Lung (tissue), 12 donors: ENCODE data around the gene F12. TPM values are rescaled to one million over a fixed set of nuclear protein-coding genes. Genes with fewer than 3 reads are reported as not detected.

ENCODE experiments used
- ATAC-seq: fragments of 200-7000 bp; cut with Tn5 transposase; one replicate; pipeline ENCODE4 v1.9.1; 2020; ENCODE audit warnings: moderate number of reproducible peaks; ENCODE audit not compliant: insufficient read depth, low FRiP score
- DNase-seq, 3 donors: peaks; one replicate each; pipeline ENCODE4 v3.0.0-alpha.2; 2013 to 2017
- H3K27ac ChIP-seq, 2 donors: one replicate each; pipeline ENCODE4 v1.5.1; 2013; ENCODE audit warnings: mild to moderate bottlenecking in 2 of 2, moderate library complexity in 2 of 2, control low read depth in 1 of 2, inconsistent platforms in 1 of 2, low read depth in 1 of 2, low read length in 1 of 2
- H3K27me3 ChIP-seq, 3 donors: one replicate each; pipeline ENCODE4 v1.5.1; 2013; ENCODE audit warnings: low read length in 2 of 3; ENCODE audit not compliant: control insufficient read depth in 3 of 3, insufficient read depth in 3 of 3
- H3K36me3 ChIP-seq, 4 donors: one replicate each; pipeline ENCODE4 v1.5.1; 2013; ENCODE audit warnings: low read length in 4 of 4, mild to moderate bottlenecking in 1 of 4, moderate library complexity in 1 of 4; ENCODE audit not compliant: control insufficient read depth in 4 of 4, insufficient read depth in 4 of 4
- H3K4me1 ChIP-seq, 5 donors: one replicate each; pipeline ENCODE4 v1.5.1; 2013; ENCODE audit warnings: low read length in 5 of 5, mild to moderate bottlenecking in 2 of 5, moderate library complexity in 1 of 5; ENCODE audit not compliant: control insufficient read depth in 5 of 5, insufficient read depth in 5 of 5
- H3K4me3 ChIP-seq: one replicate; pipeline ENCODE4 v1.5.1; 2013; ENCODE audit warnings: mild to moderate bottlenecking, control low read depth, moderate library complexity
- H3K9ac ChIP-seq, 2 donors: one replicate each; pipeline ENCODE4 v1.5.1; 2013; ENCODE audit warnings: low read length in 2 of 2, control low read depth in 1 of 2; ENCODE audit not compliant: insufficient read depth in 1 of 2
- H3K9me3 ChIP-seq, 4 donors: one replicate each; pipeline ENCODE4 v1.5.1; 2013; ENCODE audit warnings: low read length in 3 of 4, mild to moderate bottlenecking in 1 of 4, moderate library complexity in 1 of 4; ENCODE audit not compliant: control insufficient read depth in 4 of 4, insufficient read depth in 3 of 4
- WGBS, 2 donors: extraction: QIAGEN DNeasy Blood & Tissue Kit; methylation state at CpG; one replicate each; pipeline ENCODE4 v1.1.7; 2013; 5-methylcytosine and 5-hydroxymethylcytosine counted together
- polyA plus RNA-seq, 2 donors: library from polyadenylated mRNA; stranded (reverse); fragments of 200-250 nt; gene quantifications; one replicate each; pipeline ENCODE4 v1.2.1, GENCODE V29; 2013
- total RNA-seq, 2 donors: library from RNA; depleted of rRNA in 1 of 2; stranded (reverse); fragments of >200 nt in 1 of 2; gene quantifications; one replicate each; pipeline ENCODE4 v1.2.1, GENCODE V29; 2014 to 2021
- TF ChIP-seq, protein P1 (sequence below): IDR thresholded peaks from 2 replicates; pipeline ENCODE4 v1.5.1; 2012; ENCODE audit warnings: mild to moderate bottlenecking; ENCODE audit errors: control extremely low read depth, extremely low read depth
- donor health status: control.
- donor health status: control.
- donor health status: Bipolar disorder and iron deficiency.
- donor health status: healthy.
- donor health status: DM: yes; HTN: yes; CAD: no.

Gene F12
- total and polyA plus RNA-seq, 4 donors, result 1.3 to 1.7 (median 1.4) TPM; not detected in 1

DNA sequence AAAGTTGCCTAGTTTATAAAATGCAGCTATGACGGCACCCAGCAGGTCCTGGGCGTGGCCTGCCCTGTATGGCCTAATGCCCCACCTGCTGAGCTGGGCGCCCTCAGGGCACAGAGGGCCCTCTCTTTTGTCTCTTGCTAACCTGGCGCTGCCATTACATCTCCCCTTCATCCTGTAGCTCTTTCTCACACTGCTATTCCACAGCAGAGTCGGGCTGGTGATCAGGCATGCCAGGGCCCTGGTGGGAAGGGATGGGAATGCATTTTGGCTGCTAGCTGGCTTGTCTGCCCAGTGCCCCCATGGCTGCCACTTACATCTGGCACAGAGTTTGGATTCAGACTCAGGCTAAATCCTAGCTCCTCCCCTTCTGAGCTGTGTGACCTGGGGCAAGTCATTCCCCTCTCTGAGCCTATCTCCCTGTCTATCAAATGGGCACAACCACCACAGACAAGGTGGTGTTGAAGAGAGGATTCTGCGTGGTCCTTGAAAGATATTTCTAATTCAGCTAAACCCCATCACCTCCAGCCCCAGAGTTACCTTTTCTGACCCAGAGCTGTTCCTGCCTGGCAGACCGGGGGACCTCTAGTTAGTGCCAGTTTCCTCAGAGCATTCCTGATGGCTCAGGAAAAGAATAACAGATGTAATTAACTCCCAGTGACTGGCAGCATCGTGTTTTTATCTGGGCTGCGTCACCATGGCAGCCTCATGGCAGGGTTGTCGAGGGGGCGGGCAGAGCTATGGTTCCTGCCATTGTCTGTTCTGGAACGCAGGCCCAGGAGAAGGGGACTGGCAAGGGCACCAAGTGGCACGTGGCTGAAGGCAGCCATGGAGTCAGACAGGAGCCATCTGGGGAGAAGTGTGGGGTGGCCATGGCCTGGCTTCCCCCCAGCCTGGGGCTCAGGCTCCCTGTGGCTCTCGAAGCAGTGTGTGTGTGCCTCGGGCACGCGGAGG lies 43.6 kb upstream of the F12 start:
- 80 to 85% methylated on average over 17 of the region's 17 CpGs for WGBS, 2 donors
- H3K27me3 ChIP-seq, result peaks cover 0 to 4% (median 0%) of the 10 kb centered on the region in 3 donors

DNA sequence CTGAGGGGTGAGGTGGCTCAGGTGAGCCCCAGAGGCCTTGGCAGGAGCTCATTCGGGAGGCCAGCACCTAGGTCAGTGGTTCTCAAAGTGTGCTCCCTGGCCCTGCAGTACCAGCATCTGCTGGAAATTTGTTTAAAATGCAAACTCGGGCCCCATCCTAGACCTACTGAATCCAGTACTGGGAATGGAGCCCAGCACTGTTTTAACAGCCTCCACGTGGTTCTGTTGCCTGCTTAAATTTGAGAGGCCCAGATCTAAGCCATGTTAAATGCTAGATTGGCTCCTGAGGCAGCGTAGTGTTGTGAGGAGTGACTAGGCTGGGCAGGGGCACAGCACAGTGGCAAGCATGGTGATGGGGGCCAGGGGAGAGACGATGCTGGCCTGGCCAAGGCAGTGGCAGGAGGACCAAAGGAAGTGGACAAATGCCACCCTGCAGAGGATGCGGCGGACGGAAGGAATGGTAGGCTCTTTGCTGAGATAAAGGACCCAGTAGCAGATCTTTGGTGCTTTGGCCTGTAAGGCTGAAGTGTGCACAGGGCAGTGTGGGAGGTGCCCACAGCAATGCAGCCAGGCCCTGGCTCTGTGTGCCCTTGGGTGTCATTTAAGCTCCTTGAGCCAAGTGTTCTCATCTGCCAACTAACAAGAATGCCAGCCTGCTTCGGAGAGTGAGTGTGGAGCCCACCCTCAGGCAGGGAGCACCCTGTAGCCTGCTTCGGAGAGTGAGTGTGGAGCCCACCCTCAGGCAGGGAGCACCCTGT lies 41.5 kb upstream of the F12 start:
- no peak for DNase-seq
- H3K27me3 ChIP-seq, result peaks cover 0 to 4% (median 4%) of the 10 kb centered on the region in 3 donors

More for the DNA sequence above, 43.6 kb upstream of the F12 start:
- no peak overlapping the region for H3K4me3 ChIP-seq
- H3K9me3 ChIP-seq, result no peaks in the 10 kb centered on the region
- DNase-seq (no peak), ATAC-seq (no peak)
- no peak overlapping the region for H3K27ac ChIP-seq
- peaks cover 0 to 29% (median 7%) of the 10 kb centered on the region in 5 donors for H3K4me1 ChIP-seq
- no peak overlapping the region for H3K9ac ChIP-seq
- peaks cover 0 to 8% (median 3%) of the 10 kb centered on the region in 4 donors for H3K36me3 ChIP-seq
- TF ChIP-seq, protein P1, sequence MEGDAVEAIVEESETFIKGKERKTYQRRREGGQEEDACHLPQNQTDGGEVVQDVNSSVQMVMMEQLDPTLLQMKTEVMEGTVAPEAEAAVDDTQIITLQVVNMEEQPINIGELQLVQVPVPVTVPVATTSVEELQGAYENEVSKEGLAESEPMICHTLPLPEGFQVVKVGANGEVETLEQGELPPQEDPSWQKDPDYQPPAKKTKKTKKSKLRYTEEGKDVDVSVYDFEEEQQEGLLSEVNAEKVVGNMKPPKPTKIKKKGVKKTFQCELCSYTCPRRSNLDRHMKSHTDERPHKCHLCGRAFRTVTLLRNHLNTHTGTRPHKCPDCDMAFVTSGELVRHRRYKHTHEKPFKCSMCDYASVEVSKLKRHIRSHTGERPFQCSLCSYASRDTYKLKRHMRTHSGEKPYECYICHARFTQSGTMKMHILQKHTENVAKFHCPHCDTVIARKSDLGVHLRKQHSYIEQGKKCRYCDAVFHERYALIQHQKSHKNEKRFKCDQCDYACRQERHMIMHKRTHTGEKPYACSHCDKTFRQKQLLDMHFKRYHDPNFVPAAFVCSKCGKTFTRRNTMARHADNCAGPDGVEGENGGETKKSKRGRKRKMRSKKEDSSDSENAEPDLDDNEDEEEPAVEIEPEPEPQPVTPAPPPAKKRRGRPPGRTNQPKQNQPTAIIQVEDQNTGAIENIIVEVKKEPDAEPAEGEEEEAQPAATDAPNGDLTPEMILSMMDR, result no peak

DNA sequence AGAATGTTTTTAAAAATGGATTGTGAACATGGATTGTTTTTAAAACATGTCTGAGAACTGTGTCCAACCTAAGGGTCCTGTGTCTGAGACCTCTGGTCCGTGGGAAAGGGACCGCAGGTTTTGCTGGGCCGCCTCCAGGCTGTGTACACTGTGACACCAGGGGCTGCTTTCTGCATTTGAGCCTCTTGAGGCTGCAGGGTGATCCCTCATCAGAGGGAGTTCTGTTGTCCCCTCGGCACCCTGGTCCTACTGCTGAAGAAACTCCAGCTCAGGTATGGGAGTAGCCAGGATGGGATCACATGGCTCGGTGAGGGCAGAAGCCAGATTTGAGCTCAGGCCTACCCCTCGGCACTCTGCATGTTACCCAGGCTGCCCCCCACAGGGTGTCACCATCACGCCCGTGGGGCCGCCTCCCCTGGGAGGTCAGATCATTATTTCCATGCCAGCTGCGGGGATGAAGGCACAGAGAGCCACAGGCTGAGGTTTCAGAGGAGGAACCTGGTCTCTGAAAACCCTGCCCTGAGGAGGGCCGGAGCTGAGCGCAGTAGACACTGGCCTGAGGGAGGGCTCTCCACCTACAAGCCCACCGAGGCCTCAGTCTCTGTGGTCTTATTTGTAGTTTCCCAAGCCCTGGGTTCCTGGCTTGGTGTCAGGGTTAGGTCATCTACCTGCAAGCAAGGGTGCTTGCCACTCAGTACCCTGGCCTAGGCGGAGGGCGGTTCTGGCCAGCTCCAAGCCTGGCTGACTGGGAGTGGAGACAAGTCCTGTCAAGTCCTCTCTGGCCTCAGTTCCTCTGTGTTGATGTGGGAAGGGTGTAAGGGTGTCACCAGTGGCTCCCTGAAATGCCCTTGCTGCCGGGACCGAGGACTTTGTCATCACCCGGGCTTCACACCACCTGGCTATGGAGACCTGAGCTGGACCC lies 40.0 kb upstream of the F12 start:
- WGBS, 2 donors, result 86 to 94% methylated on average over 18 of the region's 18 CpGs

More for the DNA sequence above, 41.5 kb upstream of the F12 start:
- Histone ChIP-seq H3K27ac (no peak overlapping the region), H3K9ac (no peak overlapping the region), H3K4me3 (no peak overlapping the region), H3K36me3 (no peaks in the 10 kb centered on the region), H3K4me1 (peaks cover 0 to 32% (median 18%) of the 10 kb centered on the region in 5 donors), H3K9me3 (no peaks in the 10 kb centered on the region)
- 88 to 94% methylated on average over 9 to 10 of the region's 10 CpGs for WGBS, 2 donors
- TF ChIP-seq, protein P1, result no peak
- ATAC-seq, result no peak

More for the DNA sequence above, 40.0 kb upstream of the F12 start:
- Histone ChIP-seq H3K9me3 (no peaks in the 10 kb centered on the region), H3K27ac (no peak overlapping the region), H3K4me1 (peaks cover 0 to 23% (median 17%) of the 10 kb centered on the region in 5 donors), H3K27me3 (peaks cover 0 to 9% (median 8%) of the 10 kb centered on the region in 3 donors), H3K36me3 (no peaks in the 10 kb centered on the region), H3K9ac (no peak overlapping the region), H3K4me3 (no peak overlapping the region)
- TF ChIP-seq, protein P1, result no peak
- ATAC-seq (no peak), DNase-seq (no peak)
